K562 (cell line): ENCODE measurements around the gene ACOT7. TPM values are rescaled to one million over a fixed set of nuclear protein-coding genes. Genes with fewer than 3 reads are reported as not detected.

Experiments
- BCOR ChIP-seq: fragments of 450-650 bp; IDR thresholded peaks from 2 replicates; pipeline ENCODE4 v1.6.1; 2016
- GABPA ChIP-seq: fragments of 200-800 bp; sonication (Bioruptor generic); conservative IDR thresholded peaks from 2 replicates; pipeline ENCODE4 v1.6.1; 2016; ENCODE audit warnings: low read depth, missing genetic modification characterization, missing compliant biosample characterization
- GATAD2A ChIP-seq: fragments of 450-650 bp; IDR thresholded peaks from 2 replicates; pipeline ENCODE4 v1.6.1; 2017
- GTF2A2 ChIP-seq: IDR thresholded peaks from 2 replicates; pipeline ENCODE4 v1.6.1; 2016; ENCODE audit warnings: mild to moderate bottlenecking, missing genetic modification characterization, missing compliant biosample characterization
- HNRNPL ChIP-seq: fragments of 200-400 bp; formaldehyde crosslinking; IDR thresholded peaks from 2 replicates; pipeline ENCODE4 v1.6.1; 2017; ENCODE audit warnings: low read depth, mild to moderate bottlenecking, low read length
- MBD2 ChIP-seq: sonication (generic); IDR thresholded peaks from 2 replicates; pipeline ENCODE4 v1.6.1; 2016; ENCODE audit warnings: low read depth, borderline replicate concordance
- NRF1 ChIP-seq, 2 experiments: fragments of 450-650 bp; IDR thresholded peaks in 1 of 2; conservative IDR thresholded peaks in 1 of 2; 2 replicates each; pipeline ENCODE4 v1.6.1; 2014; ENCODE audit warnings: mild to moderate bottlenecking in 2 of 2
- POLR2B ChIP-seq: fragments of 450-650 bp; IDR thresholded peaks from 2 replicates; pipeline ENCODE4 v1.6.1; 2018; ENCODE audit warnings: low read depth; ENCODE audit not compliant: partially characterized antibody
- SAP30 ChIP-seq: fragments of 200-600 bp; sonication (generic); IDR thresholded peaks from 2 replicates; pipeline ENCODE4 v1.6.1; 2012; ENCODE audit warnings: borderline replicate concordance, low read depth, mild to moderate bottlenecking, moderate library complexity, low read length, control low read depth, inconsistent platforms; ENCODE audit not compliant: insufficient read depth, poor library complexity, severe bottlenecking
- SP1 ChIP-seq: sonication (generic); formaldehyde crosslinking; IDR thresholded peaks from 2 replicates; pipeline ENCODE4 v1.8.1; 2022; ENCODE audit warnings: mild to moderate bottlenecking, missing genetic modification reagents
- YBX1 ChIP-seq: fragments of 450-650 bp; IDR thresholded peaks from 2 replicates; pipeline ENCODE4 v1.7.1; 2016; ENCODE audit warnings: mild to moderate bottlenecking
- ZNF232 ChIP-seq: sonication (generic); formaldehyde crosslinking; IDR thresholded peaks from 2 replicates; pipeline ENCODE4 v1.8.0; 2022; ENCODE audit warnings: mild to moderate bottlenecking, missing genetic modification reagents
- ZNF830 ChIP-seq: fragments of 250-450 bp; sonication (Bioruptor Pico); IDR thresholded peaks from 2 replicates; pipeline ENCODE4 v1.5.0; 2021; ENCODE audit warnings: mild to moderate bottlenecking
- polyA plus RNA-seq, 8 experiments: library from polyadenylated mRNA; depleted of rRNA in 4 of 8; stranded (reverse) in 5 of 8; unstranded in 3 of 8; fragments of >200 nt; fragmentation: Nextera tagmentation in 2 of 8; fragmentation: Illumina TruSeq in 1 of 8; extraction: Ambion mirVana in 2 of 8; extraction: Trizol in 1 of 8; gene quantifications; 2 replicates each; pipeline versions ENCODE4 v1.2.1 to v1.2.3, GENCODE V29; 2011 to 2014; ENCODE audit warnings: inconsistent platforms in 1 of 8, missing spikeins in 1 of 8
- total RNA-seq, 7 experiments: library from RNA; depleted of rRNA in 6 of 7; stranded (reverse); fragments of >200 nt in 6 of 7; fragmentation: Illumina TruSeq in 2 of 7; extraction: Trizol in 2 of 7; gene quantifications; 2 replicates each; pipeline versions ENCODE4 v1.2.1 to v1.2.3, GENCODE V29; 2011 to 2021; ENCODE audit warnings: low replicate concordance in 1 of 7
- TF ChIP-seq, protein P1 (sequence below): sonication (generic); formaldehyde crosslinking; IDR thresholded peaks from 2 replicates; pipeline ENCODE4 v1.8.0; 2022; ENCODE audit warnings: missing genetic modification reagents, mild to moderate bottlenecking, borderline replicate concordance
- TF ChIP-seq, protein P2 (sequence below): sonication (generic); formaldehyde crosslinking; IDR thresholded peaks from 2 replicates; pipeline ENCODE4 v1.8.0; 2022; ENCODE audit warnings: missing genetic modification reagents, mild to moderate bottlenecking, moderate library complexity, borderline replicate concordance
- TF ChIP-seq, protein P3 (sequence below): fragments of 250-450 bp; sonication (Bioruptor Pico); IDR thresholded peaks from 2 replicates; pipeline ENCODE4 v1.5.0; 2022; ENCODE audit warnings: mild to moderate bottlenecking

ACOT7 gene
- total and polyA plus RNA-seq, 9 of the 15 experiments (the other 6 are each of a cell fraction or from before 2014, with no cell fraction given) = 7.0 to 92.6 (median 37.2) TPM

DNA sequence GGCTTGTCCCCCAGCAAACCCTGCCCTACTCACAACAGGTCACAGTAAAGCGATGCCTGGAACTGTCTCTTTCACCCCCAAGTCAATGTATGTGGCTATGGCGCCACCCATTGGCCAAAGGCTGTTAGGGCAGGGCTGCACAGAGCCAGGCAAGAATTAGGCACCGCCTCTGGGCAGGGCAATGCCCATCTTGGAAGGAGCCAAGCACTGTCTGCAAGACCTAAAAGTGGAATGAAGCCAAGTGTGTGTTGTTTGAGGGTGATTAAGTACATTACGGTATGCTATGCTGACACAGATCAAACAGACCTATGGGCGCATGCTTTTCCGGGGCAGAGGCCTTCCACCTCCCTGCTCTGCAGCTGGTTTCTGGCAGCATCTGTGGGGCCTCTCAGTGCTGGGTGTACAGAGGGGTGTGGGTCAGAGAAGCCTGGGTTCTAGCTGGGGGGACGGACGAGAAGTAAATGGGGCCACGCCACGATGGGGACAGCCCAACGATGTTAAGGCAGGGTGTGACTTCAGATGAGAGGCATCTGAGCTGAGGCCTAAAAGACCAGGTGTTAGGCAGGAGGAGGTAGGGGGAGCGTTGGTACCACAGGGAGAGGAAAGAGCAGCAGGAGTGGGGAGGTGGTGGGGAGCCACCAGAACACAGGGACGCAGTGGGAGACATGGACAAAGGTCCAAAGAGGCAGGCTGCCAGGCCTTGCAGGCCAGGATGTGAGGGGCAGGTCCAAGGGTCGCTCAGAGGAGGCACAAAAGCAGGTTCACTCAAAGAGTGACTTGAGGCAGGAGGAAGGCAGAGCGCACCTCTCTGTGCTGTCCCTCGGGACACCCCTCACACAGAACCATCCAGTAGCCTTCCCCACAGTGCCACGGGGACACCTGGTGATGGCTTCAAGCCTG lies 49.8 kb downstream of the ACOT7 start (continued):
- TF ChIP-seq YBX1 (no peak), POLR2B (no peak), NRF1 (conservative IDR thresholded peaks at IDR 0.05 in 1 of 2, IDR thresholded peaks at IDR 0.05 in 1 of 2) (no peak), BCOR (no peak), GTF2A2 (tag) (no peak), GATAD2A (no peak), SP1 (CRISPR knock-in tag) (peak; percentile 36; the same call in 1 of the 2 replicates), SAP30 (no peak), ZNF830 (CRISPR knock-in tag) (no peak), MBD2 (no peak), HNRNPL (no peak), GABPA (tag) (no peak), ZNF232 (CRISPR knock-in tag) (no peak)
- TF ChIP-seq, protein P1, sequence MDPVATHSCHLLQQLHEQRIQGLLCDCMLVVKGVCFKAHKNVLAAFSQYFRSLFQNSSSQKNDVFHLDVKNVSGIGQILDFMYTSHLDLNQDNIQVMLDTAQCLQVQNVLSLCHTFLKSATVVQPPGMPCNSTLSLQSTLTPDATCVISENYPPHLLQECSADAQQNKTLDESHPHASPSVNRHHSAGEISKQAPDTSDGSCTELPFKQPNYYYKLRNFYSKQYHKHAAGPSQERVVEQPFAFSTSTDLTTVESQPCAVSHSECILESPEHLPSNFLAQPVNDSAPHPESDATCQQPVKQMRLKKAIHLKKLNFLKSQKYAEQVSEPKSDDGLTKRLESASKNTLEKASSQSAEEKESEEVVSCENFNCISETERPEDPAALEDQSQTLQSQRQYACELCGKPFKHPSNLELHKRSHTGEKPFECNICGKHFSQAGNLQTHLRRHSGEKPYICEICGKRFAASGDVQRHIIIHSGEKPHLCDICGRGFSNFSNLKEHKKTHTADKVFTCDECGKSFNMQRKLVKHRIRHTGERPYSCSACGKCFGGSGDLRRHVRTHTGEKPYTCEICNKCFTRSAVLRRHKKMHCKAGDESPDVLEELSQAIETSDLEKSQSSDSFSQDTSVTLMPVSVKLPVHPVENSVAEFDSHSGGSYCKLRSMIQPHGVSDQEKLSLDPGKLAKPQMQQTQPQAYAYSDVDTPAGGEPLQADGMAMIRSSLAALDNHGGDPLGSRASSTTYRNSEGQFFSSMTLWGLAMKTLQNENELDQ (CRISPR knock-in tag) = no peak
- TF ChIP-seq, protein P2, sequence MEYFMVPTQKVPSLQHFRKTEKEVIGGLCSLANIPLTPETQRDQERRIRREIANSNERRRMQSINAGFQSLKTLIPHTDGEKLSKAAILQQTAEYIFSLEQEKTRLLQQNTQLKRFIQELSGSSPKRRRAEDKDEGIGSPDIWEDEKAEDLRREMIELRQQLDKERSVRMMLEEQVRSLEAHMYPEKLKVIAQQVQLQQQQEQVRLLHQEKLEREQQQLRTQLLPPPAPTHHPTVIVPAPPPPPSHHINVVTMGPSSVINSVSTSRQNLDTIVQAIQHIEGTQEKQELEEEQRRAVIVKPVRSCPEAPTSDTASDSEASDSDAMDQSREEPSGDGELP = peak; percentile 46; the same call in 1 of the 2 replicates
- TF ChIP-seq, protein P3, sequence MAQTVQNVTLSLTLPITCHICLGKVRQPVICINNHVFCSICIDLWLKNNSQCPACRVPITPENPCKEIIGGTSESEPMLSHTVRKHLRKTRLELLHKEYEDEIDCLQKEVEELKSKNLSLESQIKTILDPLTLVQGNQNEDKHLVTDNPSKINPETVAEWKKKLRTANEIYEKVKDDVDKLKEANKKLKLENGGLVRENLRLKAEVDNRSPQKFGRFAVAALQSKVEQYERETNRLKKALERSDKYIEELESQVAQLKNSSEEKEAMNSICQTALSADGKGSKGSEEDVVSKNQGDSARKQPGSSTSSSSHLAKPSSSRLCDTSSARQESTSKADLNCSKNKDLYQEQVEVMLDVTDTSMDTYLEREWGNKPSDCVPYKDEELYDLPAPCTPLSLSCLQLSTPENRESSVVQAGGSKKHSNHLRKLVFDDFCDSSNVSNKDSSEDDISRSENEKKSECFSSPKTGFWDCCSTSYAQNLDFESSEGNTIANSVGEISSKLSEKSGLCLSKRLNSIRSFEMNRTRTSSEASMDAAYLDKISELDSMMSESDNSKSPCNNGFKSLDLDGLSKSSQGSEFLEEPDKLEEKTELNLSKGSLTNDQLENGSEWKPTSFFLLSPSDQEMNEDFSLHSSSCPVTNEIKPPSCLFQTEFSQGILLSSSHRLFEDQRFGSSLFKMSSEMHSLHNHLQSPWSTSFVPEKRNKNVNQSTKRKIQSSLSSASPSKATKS = no peak
